ENCODE results near the gene SNX2. TPM values are rescaled to one million over a fixed set of nuclear protein-coding genes. Genes with fewer than 3 reads are reported as not detected.
"Not testable (repeated sequence)": the region's sequence is repeated elsewhere in the genome, so short reads cannot be mapped to it uniquely, and the experiment has no call there.

Gene SNX2
- total and polyA plus RNA-seq, 9 of the 15 experiments (the other 6 are each of a cell fraction or from before 2014, with no cell fraction given): 35.2 to 86.0 (median 58.1) TPM

- in situ Hi-C loops (cut with MboI): no loop called here
These were observed 13.8 kb upstream of the SNX2 start for GRCh38 chr5:122761115-122761514.

GRCh38 chr5:122761896-122762295, 13.0 kb upstream of the SNX2 start:
- H3K9me1 ChIP-seq (ENCODE audit: control insufficient read depth, insufficient read depth, low read length); H3K27me3 ChIP-seq (ENCODE audit: control insufficient read depth in 2 of 2, insufficient read depth in 2 of 2, low read length in 2 of 2); in situ Hi-C loops (cut with MboI); H3K4me3 ChIP-seq; DNase-seq (ENCODE audit: extremely low read depth in 1 of 4, low spot score in 3 of 4); FAIRE-seq; H3K9me3 ChIP-seq (replicated peaks; ENCODE audit: control insufficient read depth, insufficient read depth, low read depth, low read length); H3K79me2 ChIP-seq (ENCODE audit: control insufficient read depth, insufficient read depth, low read length); H3K4me1 ChIP-seq (replicated peaks in 1 of 2; ENCODE audit: control insufficient read depth in 2 of 2, insufficient read depth in 2 of 2, low read length in 2 of 2); POLR2A ChIA-PET; H2AFZ ChIP-seq (ENCODE audit: low read depth, low read length); CTCF ChIA-PET (ENCODE audit: low intra/inter-chr PET ratio); H3K36me3 ChIP-seq (ENCODE audit: control insufficient read depth, insufficient read depth, low read length); H3K27ac ChIP-seq (ENCODE audit: extremely low read depth, low read depth, low read length); intact Hi-C loops (cut with micrococcal nuclease); H4K20me1 ChIP-seq (replicated peaks; ENCODE audit: control insufficient read depth, insufficient read depth, low read length); H3K4me2 ChIP-seq (ENCODE audit: insufficient read depth, low read length); BruUV-seq (replicated peaks); H3K9ac ChIP-seq (ENCODE audit: insufficient read depth in 1 of 2, low read depth in 2 of 2, low read length in 2 of 2); ATAC-seq: not testable (repeated sequence)
- WGBS (ENCODE audit: insufficient coverage, low coverage, missing lambda C conversion rate): 40% methylated on average over 5 of the region's 5 CpGs

More at GRCh38 chr5:122761115-122761514, 13.8 kb upstream of the SNX2 start:
- no peak overlapping the region for H3K4me2 ChIP-seq (ENCODE audit: insufficient read depth, low read length)
- BruUV-seq (replicated peaks): no TSS peak
- no peak for TF ChIP-seq ZNF449 (CRISPR knock-in tag; IDR thresholded peaks at IDR 0.05)
- TF ChIP-seq NR2C1 (IDR thresholded peaks at IDR 0.05): no peak
- TF ChIP-seq NR2C1 (tag; IDR thresholded peaks at IDR 0.05): peak; percentile 48; the same call in 1 of the 2 replicates
- TF ChIP-seq ZMIZ1 (IDR thresholded peaks at IDR 0.05; ENCODE audit: low read depth in 2 of 2, low read length in 2 of 2): no peak
- TF ChIP-seq ZNF41 (CRISPR knock-in tag; conservative IDR thresholded peaks at IDR 0.05): no peak
- TF ChIP-seq NR2C2 (CRISPR knock-in tag; IDR thresholded peaks at IDR 0.05): no peak
- TF ChIP-seq NR2C2 (tag; IDR thresholded peaks at IDR 0.05): peak; percentile 38
- no peak for TF ChIP-seq MYBL2 (IDR thresholded peaks at IDR 0.05; ENCODE audit: low read depth)
- no peak for TF ChIP-seq MYBL2 (CRISPR knock-in tag; IDR thresholded peaks at IDR 0.05; ENCODE audit: borderline replicate concordance)
- H3K79me2 ChIP-seq (ENCODE audit: control insufficient read depth, insufficient read depth, low read length): no peaks in the 10 kb centered on the region
- WGBS (ENCODE audit: insufficient coverage, low coverage, missing lambda C conversion rate): 0% methylated on average over 1 of the region's 1 CpG
- FAIRE-seq (no peak), ATAC-seq (no peak), DNase-seq (ENCODE audit: extremely low read depth in 1 of 4, low spot score in 3 of 4) (no peak)
- no peaks in the 10 kb centered on the region for H3K4me1 ChIP-seq (replicated peaks in 1 of 2; ENCODE audit: control insufficient read depth in 2 of 2, insufficient read depth in 2 of 2, low read length in 2 of 2)
- POLR2A ChIA-PET: no interaction called here
- H2AFZ ChIP-seq (ENCODE audit: low read depth, low read length): no peak overlapping the region
- H3K9me3 ChIP-seq (replicated peaks; ENCODE audit: control insufficient read depth, insufficient read depth, low read depth, low read length): no peaks in the 10 kb centered on the region
- H3K9ac ChIP-seq (ENCODE audit: insufficient read depth in 1 of 2, low read depth in 2 of 2, low read length in 2 of 2): no peak overlapping the region
- CTCF ChIA-PET (ENCODE audit: low intra/inter-chr PET ratio): no interaction called here
- H4K20me1 ChIP-seq (replicated peaks; ENCODE audit: control insufficient read depth, insufficient read depth, low read length): no peaks in the 10 kb centered on the region
- no peaks in the 10 kb centered on the region for H3K36me3 ChIP-seq (ENCODE audit: control insufficient read depth, insufficient read depth, low read length)
- no peaks in the 10 kb centered on the region for H3K27me3 ChIP-seq (ENCODE audit: control insufficient read depth in 2 of 2, insufficient read depth in 2 of 2, low read length in 2 of 2)
- intact Hi-C loops (cut with micrococcal nuclease): no loop called here
- no peak overlapping the region for H3K27ac ChIP-seq (ENCODE audit: extremely low read depth, low read depth, low read length)
- H3K9me1 ChIP-seq (ENCODE audit: control insufficient read depth, insufficient read depth, low read length): no peaks in the 10 kb centered on the region
- H3K4me3 ChIP-seq: no peak overlapping the region

All from K562 (cell line).